B cell (primary cell): ENCODE measurements around the gene TRIO. TPM values are rescaled to one million over a fixed set of nuclear protein-coding genes. Genes with fewer than 3 reads are reported as not detected.

Source experiments
- ATAC-seq: fragments of 200-7000 bp; cut with Tn5 transposase; one replicate; pipeline ENCODE4 v1.10.0; 2021; ENCODE audit warnings: low read depth, mild to moderate bottlenecking, moderate number of reproducible peaks, moderate library complexity
- CTCF ChIA-PET: fragments of 350-600 bp; sonication (Branson Sonifier 250); formaldehyde crosslinking; loops from one replicate; lab custom pipeline; 2021; ENCODE audit warnings: antibody characterized with exemption, inconsistent platforms; lab: Charles Lee
- POLR2A ChIA-PET: fragments of 350-600 bp; sonication (Branson Sonifier 250); formaldehyde crosslinking; loops from one replicate; lab custom pipeline; 2021; ENCODE audit warnings: antibody characterized with exemption; lab: Charles Lee
- DNase-seq: peaks from one replicate; pipeline ENCODE4 v3.0.0; 2013
- H2AFZ ChIP-seq: 2 replicates; pipeline ENCODE4 v1.6.1; 2012; ENCODE audit warnings: mild to moderate bottlenecking, low read depth, low read length; ENCODE audit not compliant: insufficient read depth, poor library complexity, severe bottlenecking
- H3K27ac ChIP-seq, 2 donors: 1 replicate in 1 of 2; 2 replicates in 1 of 2; pipeline ENCODE4 v1.5.1; 2012 to 2013; ENCODE audit warnings: low read length in 2 of 2, mild to moderate bottlenecking in 2 of 2, moderate library complexity in 1 of 2
- H3K27me3 ChIP-seq, 4 experiments: fragments of 200-600 bp in 1 of 4; sonication (generic) in 1 of 4; replicated peaks in 1 of 4; 1 replicate in 2 of 4; 2 replicates in 2 of 4; pipeline versions ENCODE4 v1.6.1 to v1.7.0; 2013 to 2016; ENCODE audit warnings: low read length in 3 of 4, mild to moderate bottlenecking in 2 of 4, mixed read lengths in 1 of 4, moderate library complexity in 1 of 4; ENCODE audit not compliant: insufficient read depth in 4 of 4, control insufficient read depth in 3 of 4; ENCODE audit errors: control extremely low read depth in 1 of 4
- H3K36me3 ChIP-seq, 2 experiments: replicated peaks in 1 of 2; 1 replicate in 1 of 2; 2 replicates in 1 of 2; pipeline versions ENCODE4 v1.6.1 to v1.7.1; 2013; ENCODE audit warnings: low read length in 1 of 2; ENCODE audit not compliant: insufficient read depth in 2 of 2, control insufficient read depth in 1 of 2; ENCODE audit errors: control extremely low read depth in 1 of 2, extremely low read depth in 1 of 2
- H3K4me1 ChIP-seq, 2 donors: fragments of 200-600 bp in 1 of 2; sonication (generic) in 1 of 2; 1 replicate in 1 of 2; 2 replicates in 1 of 2; pipeline versions ENCODE4 v1.5.1 to v1.6.1; 2013 to 2017; ENCODE audit warnings: low read length in 2 of 2; ENCODE audit not compliant: control insufficient read depth in 2 of 2, insufficient read depth in 2 of 2
- H3K4me2 ChIP-seq: replicated peaks from 2 replicates; pipeline ENCODE3; 2012; ENCODE audit warnings: mild to moderate bottlenecking, low read depth, low read length; ENCODE audit not compliant: poor library complexity, severe bottlenecking
- H3K4me3 ChIP-seq, 5 experiments: fragments of 200-600 bp in 1 of 5; sonication (generic) in 1 of 5; 1 replicate in 3 of 5; 2 replicates in 2 of 5; pipeline versions ENCODE4 v1.5.1 to v1.7.0; 2011 to 2016; ENCODE audit warnings: low read length in 4 of 5, mild to moderate bottlenecking in 4 of 5, low read depth in 2 of 5, control low read depth in 1 of 5, moderate library complexity in 1 of 5; ENCODE audit not compliant: insufficient read depth in 1 of 5; ENCODE audit errors: control extremely low read depth in 1 of 5, extremely low read depth in 1 of 5
- H3K79me2 ChIP-seq: fragments of 200-600 bp; sonication (generic); one replicate; pipeline ENCODE4 v1.6.0; 2016; ENCODE audit warnings: low read length; ENCODE audit not compliant: control insufficient read depth, insufficient read depth
- H3K9ac ChIP-seq: fragments of 200-600 bp; sonication (generic); 2 replicates; pipeline ENCODE4 v1.6.1; 2017; ENCODE audit warnings: mild to moderate bottlenecking, low read length, moderate library complexity
- H3K9me3 ChIP-seq, 3 donors: one replicate each; pipeline versions ENCODE4 v1.6.1 to v1.7.1; 2013; ENCODE audit warnings: low read length in 2 of 3; ENCODE audit not compliant: control insufficient read depth in 2 of 3, insufficient read depth in 1 of 3; ENCODE audit errors: control extremely low read depth in 1 of 3
- H4K20me1 ChIP-seq: 2 replicates; pipeline ENCODE4 v1.6.0; 2012; ENCODE audit warnings: mild to moderate bottlenecking, low read length; ENCODE audit not compliant: insufficient read depth, control insufficient read depth, poor library complexity, severe bottlenecking
- H3K27ac Mint-ChIP-seq: one replicate; pipeline ENCODE4 v1.8.0; 2021; ENCODE audit warnings: mixed read lengths
- H3K27me3 Mint-ChIP-seq: one replicate; pipeline ENCODE4 v1.8.0; 2021; ENCODE audit warnings: mixed read lengths
- H3K4me1 Mint-ChIP-seq: one replicate; pipeline ENCODE4 v1.8.0; 2021; ENCODE audit warnings: mixed read lengths
- H3K4me3 Mint-ChIP-seq: one replicate; pipeline ENCODE4 v1.8.0; 2021; ENCODE audit warnings: mixed read lengths
- H3K9me3 Mint-ChIP-seq: one replicate; pipeline ENCODE4 v1.8.0; 2022; ENCODE audit warnings: mixed read lengths; ENCODE audit not compliant: insufficient read depth
- CTCF ChIP-seq: fragments of 200-600 bp; IDR thresholded peaks from one replicate; pipeline ENCODE4 v1.8.0; 2022; ENCODE audit warnings: antibody characterized with exemption, mild to moderate bottlenecking
- EZH2 ChIP-seq: IDR thresholded peaks from 2 replicates; pipeline ENCODE4 v1.6.1; 2012; ENCODE audit warnings: borderline replicate concordance, low read depth, mild to moderate bottlenecking, moderate library complexity, low read length; ENCODE audit not compliant: insufficient read depth, poor library complexity, severe bottlenecking
- WGBS: methylation state at CpG from one replicate; pipeline ENCODE4 v1.1.5; 2013; ENCODE audit warnings: missing lambda C conversion rate; ENCODE audit not compliant: insufficient coverage; 5-methylcytosine and 5-hydroxymethylcytosine counted together
- intact Hi-C: fragments of 100-400 bp; cut with micrococcal nuclease; formaldehyde crosslinking; loops from one replicate; pipeline ENCODE4 v1.10.0; 2022
- polyA plus RNA-seq: library from polyadenylated mRNA; depleted of rRNA; stranded (reverse); fragments of >200 nt; gene quantifications from 2 replicates; pipeline ENCODE4 v1.2.3, GENCODE V29; 2012
- total RNA-seq, 2 donors: library from RNA; stranded (reverse); fragments of 120-200 nt in 1 of 2; gene quantifications; 1 replicate in 1 of 2; 2 replicates in 1 of 2; pipeline versions ENCODE4 v1.2.3 to v1.2.4, GENCODE V29; 2013 to 2022

Gene TRIO
- total and polyA plus RNA-seq, 2 donors (not counting 1 experiment from before 2014, with no cell fraction given), result 90.5 to 479 TPM

- TF ChIP-seq CTCF (no peak), EZH2 (no peak)
- no peaks in the 10 kb centered on the region for H3K9me3 ChIP-seq
- no peak overlapping the region for H2AFZ ChIP-seq
- DNase-seq, result no peak
- H3K79me2 ChIP-seq, result peaks cover 7% of the 10 kb centered on the region
- no peaks in the 10 kb centered on the region for H3K27me3 Mint-ChIP-seq
- no peaks in the 10 kb centered on the region for H3K27me3 ChIP-seq
- H3K27ac Mint-ChIP-seq, result no peak overlapping the region
- H3K9me3 Mint-ChIP-seq, result no peaks in the 10 kb centered on the region
- ChIA-PET POLR2A (no interaction called here), CTCF (interaction anchor here (3.9 kb wide), 1 partner anchor 247 kb away, joined by 51 read pairs; no protein-coding TSS in a partner anchor)
- no peak overlapping the region for H3K4me2 ChIP-seq
- no peak overlapping the region for H3K9ac ChIP-seq
- H3K27ac ChIP-seq, result no peak overlapping the region
- H3K4me3 ChIP-seq, result no peak overlapping the region
- ATAC-seq, result no peak
- intact Hi-C loops, result no loop called here
- H4K20me1 ChIP-seq, result peaks cover 10% of the 10 kb centered on the region
- WGBS, result 100% methylated on average over 3 of the region's 3 CpGs
- H3K36me3 ChIP-seq, result peaks cover under 1 to 73% of the 10 kb centered on the region in 2 experiments
- H3K4me1 ChIP-seq, result no peaks in the 10 kb centered on the region
- no peak overlapping the region for H3K4me3 Mint-ChIP-seq
- no peaks in the 10 kb centered on the region for H3K4me1 Mint-ChIP-seq
Observed at GRCh38 chr5:14401639-14402038, 258.5 kb downstream of the TRIO start.

GRCh38 chr5:14402424-14402823 lies 259.3 kb downstream of the TRIO start:
- Histone ChIP-seq H3K79me2 (peaks cover 7% of the 10 kb centered on the region), H2AFZ (no peak overlapping the region), H3K27me3 (no peaks in the 10 kb centered on the region), H3K27ac (no peak overlapping the region), H4K20me1 (peaks cover 10% of the 10 kb centered on the region), H3K9me3 (no peaks in the 10 kb centered on the region), H3K9ac (no peak overlapping the region), H3K4me1 (no peaks in the 10 kb centered on the region), H3K4me3 (no peak overlapping the region), H3K4me2 (no peak overlapping the region), H3K36me3 (peaks cover 0 to 73% of the 10 kb centered on the region in 2 experiments)
- intact Hi-C loops, result no loop called here
- ChIA-PET POLR2A (no interaction called here), CTCF (interaction anchor here (3.9 kb wide), 1 partner anchor 246 kb away, joined by 51 read pairs; no protein-coding TSS in a partner anchor)
- peak overlapping the region; percentile 16 for H3K27ac Mint-ChIP-seq
- ATAC-seq (no peak), DNase-seq (no peak)
- H3K27me3 Mint-ChIP-seq, result no peaks in the 10 kb centered on the region
- H3K4me1 Mint-ChIP-seq, result no peaks in the 10 kb centered on the region
- no peak overlapping the region for H3K4me3 Mint-ChIP-seq
- H3K9me3 Mint-ChIP-seq, result no peaks in the 10 kb centered on the region
- no peak for TF ChIP-seq EZH2
- TF ChIP-seq CTCF, result no peak
- WGBS, result over 99% methylated on average over 6 of the region's 6 CpGs
